Natural killer cell (primary cell): ENCODE results near the gene ZFYVE21. TPM values are rescaled to one million over a fixed set of nuclear protein-coding genes. Genes with fewer than 3 reads are reported as not detected.

Experiments
- ATAC-seq, 3 donors: fragments of 150-1000 bp in 2 of 3; fragments of 200-7000 bp in 1 of 3; cut with Tn5 transposase; 1 replicate in 1 of 3; 2 replicates in 2 of 3; pipeline ENCODE4 v1.10.0; 2021; ENCODE audit warnings: mild to moderate bottlenecking in 2 of 3, moderate library complexity in 2 of 3
- DNase-seq, 2 donors: peaks; one replicate each; pipeline versions ENCODE4 v3.0.0 to v3.0.0-alpha.2; 2013 to 2021; ENCODE audit warnings: mixed read lengths in 1 of 2
- H3K27ac ChIP-seq: one replicate; pipeline ENCODE4 v1.5.1; 2013; ENCODE audit warnings: mild to moderate bottlenecking, low read length
- H3K27me3 ChIP-seq: one replicate; pipeline ENCODE4 v1.6.1; 2013; ENCODE audit warnings: low read length; ENCODE audit not compliant: control insufficient read depth, insufficient read depth
- H3K36me3 ChIP-seq: one replicate; pipeline ENCODE4 v1.6.1; 2013; ENCODE audit warnings: low read length; ENCODE audit not compliant: control insufficient read depth, insufficient read depth
- H3K4me1 ChIP-seq: one replicate; pipeline ENCODE4 v1.6.1; 2013; ENCODE audit warnings: low read length; ENCODE audit not compliant: control insufficient read depth, insufficient read depth
- H3K4me3 ChIP-seq: one replicate; pipeline ENCODE4 v1.5.1; 2013; ENCODE audit warnings: low read length
- H3K9me3 ChIP-seq: one replicate; pipeline ENCODE4 v1.6.1; 2013; ENCODE audit warnings: low read length; ENCODE audit not compliant: control insufficient read depth, insufficient read depth
- H3K27ac Mint-ChIP-seq, 2 donors: one replicate each; pipeline ENCODE4 v1.8.0; 2022; ENCODE audit warnings: mild to moderate bottlenecking in 2 of 2, mixed read lengths in 2 of 2, moderate library complexity in 1 of 2
- H3K27me3 Mint-ChIP-seq, 2 donors: one replicate each; pipeline ENCODE4 v1.8.0; 2022; ENCODE audit warnings: low read depth in 2 of 2, mixed read lengths in 2 of 2
- H3K36me3 Mint-ChIP-seq: one replicate; pipeline ENCODE4 v1.8.0; 2022; ENCODE audit warnings: mixed read lengths
- H3K4me1 Mint-ChIP-seq, 2 donors: one replicate each; pipeline ENCODE4 v1.8.0; 2022; ENCODE audit warnings: mixed read lengths in 2 of 2
- H3K4me3 Mint-ChIP-seq: one replicate; pipeline ENCODE4 v1.8.0; 2022; ENCODE audit warnings: mild to moderate bottlenecking, moderate library complexity, mixed read lengths
- H3K9me3 Mint-ChIP-seq, 2 donors: one replicate each; pipeline ENCODE4 v1.8.0; 2022; ENCODE audit warnings: mixed read lengths in 2 of 2
- CTCF ChIP-seq: fragments of 200-600 bp; IDR thresholded peaks from one replicate; pipeline ENCODE4 v1.8.0; 2022; ENCODE audit warnings: antibody characterized with exemption
- WGBS: methylation state at CpG from one replicate; pipeline ENCODE4 v1.1.7; 2013; ENCODE audit warnings: missing lambda C conversion rate; ENCODE audit not compliant: insufficient coverage; 5-methylcytosine and 5-hydroxymethylcytosine counted together
- intact Hi-C: fragments of 100-400 bp; cut with micrococcal nuclease; formaldehyde crosslinking; loops from one replicate; pipeline ENCODE4 v1.14.2; 2022
- total RNA-seq, 4 donors: library from RNA; stranded (reverse); fragments of 120-200 nt in 1 of 4; gene quantifications; one replicate each; pipeline versions ENCODE4 v1.2.3 to v1.2.4, GENCODE V29; 2013 to 2022

The ZFYVE21 gene
- total RNA-seq, 3 donors from 2014 or later (not counting 1 experiment from before 2014, with no cell fraction given) = 5.9 to 10.7 (median 8.5) TPM

- peaks cover 7 to 13% of the 10 kb centered on the region in 2 donors for H3K4me1 Mint-ChIP-seq
- H3K27ac Mint-ChIP-seq = peak overlapping the region in 1 of 2 donors; percentile 22
- no peak for ATAC-seq
- DNase-seq = no peak
- no peaks in the 10 kb centered on the region for H3K9me3 ChIP-seq
- no peak overlapping the region for H3K4me3 ChIP-seq
- H3K27me3 Mint-ChIP-seq = no peaks in the 10 kb centered on the region
- H3K27me3 ChIP-seq = no peaks in the 10 kb centered on the region
- H3K9me3 Mint-ChIP-seq = no peaks in the 10 kb centered on the region
- intact Hi-C loops = no loop called here
- TF ChIP-seq CTCF = no peak
- H3K27ac ChIP-seq = no peak overlapping the region
- WGBS = 69% methylated on average over 14 of the region's 14 CpGs
- H3K36me3 ChIP-seq = peaks cover 44% of the 10 kb centered on the region
- no peak overlapping the region for H3K4me3 Mint-ChIP-seq
- no peaks in the 10 kb centered on the region for H3K36me3 Mint-ChIP-seq
- H3K4me1 ChIP-seq = peaks cover 4% of the 10 kb centered on the region
Measured at GRCh38 chr14:103695296-103696069, 20.1 kb upstream of the ZFYVE21 start.

DNA sequence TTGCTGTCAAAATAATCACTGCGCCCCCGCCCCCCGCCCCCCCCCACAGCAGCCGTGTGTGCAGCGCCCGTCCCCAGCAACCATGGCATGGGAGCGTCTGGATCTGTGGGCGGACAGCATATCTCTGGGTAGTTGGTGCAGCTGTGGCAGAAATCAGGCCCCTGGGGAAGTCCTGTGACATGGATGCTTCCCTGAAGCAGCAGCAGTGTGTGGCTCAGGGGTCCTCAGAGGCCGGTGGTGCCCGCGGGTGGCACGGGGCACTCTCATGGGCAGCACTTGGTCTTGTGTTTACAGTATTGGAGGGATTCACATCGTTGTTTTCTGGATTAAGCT lies 19.6 kb upstream of the ZFYVE21 start:
- TF ChIP-seq CTCF = no peak
- H3K4me3 ChIP-seq = no peak overlapping the region
- no peak for DNase-seq
- H3K9me3 ChIP-seq = no peaks in the 10 kb centered on the region
- Mint-ChIP-seq H3K4me3 (no peak overlapping the region), H3K4me1 (peaks cover 7 to 13% of the 10 kb centered on the region in 2 donors), H3K27me3 (no peaks in the 10 kb centered on the region), H3K36me3 (no peaks in the 10 kb centered on the region), H3K9me3 (no peaks in the 10 kb centered on the region), H3K27ac (peak overlapping the region; percentile 21 to 35)
- H3K27me3 ChIP-seq = no peaks in the 10 kb centered on the region
- intact Hi-C loops = no loop called here
- H3K27ac ChIP-seq = no peak overlapping the region
- 73% methylated on average over 12 of the region's 13 CpGs for WGBS
- ATAC-seq = no peak
- peaks cover 44% of the 10 kb centered on the region for H3K36me3 ChIP-seq
- peaks cover 4% of the 10 kb centered on the region for H3K4me1 ChIP-seq

DNA sequence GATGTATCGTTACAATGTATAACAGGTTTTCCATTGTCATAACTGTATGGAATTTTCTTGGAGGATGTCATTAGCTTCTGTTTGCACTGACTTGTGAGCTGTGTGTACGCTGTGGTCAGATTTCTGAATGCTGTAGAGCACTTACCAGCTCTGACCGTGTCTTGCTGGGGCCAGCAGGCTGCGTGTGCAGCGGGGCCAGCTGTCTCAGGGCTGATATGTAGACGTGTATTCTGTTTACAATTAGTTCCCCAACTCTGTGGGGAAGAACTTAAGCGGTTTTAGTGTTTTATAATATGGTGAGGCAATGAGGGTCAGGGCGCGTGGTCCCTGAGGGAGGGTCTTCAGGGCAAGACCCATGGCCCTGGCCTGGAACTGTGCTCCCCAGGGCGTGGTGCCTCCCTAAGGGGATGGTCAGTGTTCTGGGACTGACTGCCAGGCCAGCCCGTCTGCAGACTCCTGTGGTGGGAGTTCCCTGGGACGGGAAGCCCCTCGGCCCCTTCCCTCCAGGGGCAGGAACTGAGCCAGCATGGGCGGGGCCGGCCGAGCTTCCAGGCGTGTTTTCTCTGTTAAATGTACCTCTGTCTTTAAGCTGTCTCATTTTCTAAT lies 19.0 kb upstream of the ZFYVE21 start:
- no peaks in the 10 kb centered on the region for H3K9me3 ChIP-seq
- no peaks in the 10 kb centered on the region for H3K36me3 Mint-ChIP-seq
- H3K9me3 Mint-ChIP-seq = no peaks in the 10 kb centered on the region
- WGBS = 73% methylated on average over 16 of the region's 17 CpGs
- peaks cover 7 to 13% of the 10 kb centered on the region in 2 donors for H3K4me1 Mint-ChIP-seq
- H3K27ac ChIP-seq = no peak overlapping the region
- ATAC-seq (no peak), DNase-seq (no peak)
- H3K27me3 ChIP-seq = no peaks in the 10 kb centered on the region
- H3K4me3 Mint-ChIP-seq = no peak overlapping the region
- no peaks in the 10 kb centered on the region for H3K27me3 Mint-ChIP-seq
- peaks cover 44% of the 10 kb centered on the region for H3K36me3 ChIP-seq
- no peak overlapping the region for H3K4me3 ChIP-seq
- H3K4me1 ChIP-seq = peaks cover 4% of the 10 kb centered on the region
- no peak for TF ChIP-seq CTCF
- intact Hi-C loops = no loop called here
- H3K27ac Mint-ChIP-seq = peak overlapping the region; percentile 21 to 35
